Subcutaneous abdominal adipose tissue (tissue), 5 donors: Measurements from ENCODE around the gene PDYN.
A peak's percentile ranks its signal among the peaks of the same experiment; 100 is the strongest.

Experiments
- H3K27ac ChIP-seq: one replicate; pipeline ENCODE4 v1.7.0; 2013; ENCODE audit warnings: low read depth, mild to moderate bottlenecking, inconsistent platforms, low read length, moderate library complexity
- H3K27me3 ChIP-seq, 5 donors: one replicate each; pipeline ENCODE4 v1.7.0; 2013; ENCODE audit warnings: low read length in 5 of 5, inconsistent platforms in 1 of 5; ENCODE audit not compliant: control insufficient read depth in 5 of 5, insufficient read depth in 4 of 5
- H3K36me3 ChIP-seq, 5 donors: one replicate each; pipeline ENCODE4 v1.7.0; 2013; ENCODE audit warnings: low read length in 5 of 5; ENCODE audit not compliant: control insufficient read depth in 5 of 5, insufficient read depth in 5 of 5
- H3K4me1 ChIP-seq, 5 donors: one replicate each; pipeline ENCODE4 v1.7.0; 2013; ENCODE audit warnings: low read length in 5 of 5, mild to moderate bottlenecking in 3 of 5, moderate library complexity in 1 of 5; ENCODE audit not compliant: control insufficient read depth in 5 of 5, insufficient read depth in 5 of 5
- H3K4me3 ChIP-seq, 5 donors: one replicate each; pipeline ENCODE4 v1.7.0; 2013; ENCODE audit warnings: low read length in 5 of 5, low read depth in 1 of 5
- H3K9ac ChIP-seq, 5 donors: one replicate each; pipeline ENCODE4 v1.7.0; 2013; ENCODE audit warnings: low read length in 5 of 5, mild to moderate bottlenecking in 4 of 5, moderate library complexity in 3 of 5
- H3K9me3 ChIP-seq, 5 donors: one replicate each; pipeline ENCODE4 v1.7.0; 2013; ENCODE audit warnings: low read length in 5 of 5; ENCODE audit not compliant: control insufficient read depth in 5 of 5
- donor health status: healthy.
- donor health status: healthy.
- donor health status: healthy.
- donor health status: healthy.
- donor health status: healthy.

Gene PDYN

DNA sequence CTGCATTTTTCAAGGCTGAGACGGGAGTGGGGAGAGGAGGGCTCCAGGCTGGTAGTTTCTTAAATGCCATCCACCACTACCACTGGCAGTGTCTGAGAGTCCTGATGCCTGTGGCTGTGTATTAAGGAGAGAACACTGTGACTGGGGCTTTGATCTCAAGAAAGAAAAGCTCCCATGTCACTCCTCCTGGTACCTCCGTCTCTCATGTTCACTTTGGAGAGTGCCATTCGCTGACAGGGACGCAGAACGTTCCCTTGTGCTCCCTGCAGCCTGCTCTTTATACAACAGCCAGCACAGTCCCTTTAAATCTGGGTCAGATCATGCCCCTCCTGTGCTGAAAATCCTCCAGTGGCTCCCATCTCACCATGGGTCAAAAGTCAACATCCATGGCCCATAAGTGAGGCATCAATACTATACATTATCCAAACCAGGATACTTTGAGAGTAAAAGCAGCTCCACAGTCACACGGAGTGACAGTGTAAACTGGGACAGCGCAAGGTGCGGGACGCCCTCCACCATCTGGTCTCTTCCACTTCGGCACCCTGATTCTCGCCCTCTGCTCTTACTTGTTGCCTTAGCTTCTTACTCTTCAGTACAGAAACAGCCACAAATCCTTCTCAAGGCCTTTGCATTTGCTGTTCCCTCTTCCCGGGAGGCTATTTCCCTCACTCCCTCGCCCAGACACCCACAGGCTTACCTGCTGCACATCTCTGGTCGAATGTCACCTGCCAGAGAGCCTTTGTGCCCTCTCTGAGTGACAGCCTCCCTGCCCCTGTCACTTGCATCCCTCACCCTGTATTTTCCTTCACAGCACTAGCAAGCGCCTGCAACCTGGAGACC lies 20.0 kb downstream of the PDYN start:
- Histone ChIP-seq H3K27ac (no peak overlapping the region), H3K9me3 (peaks cover 0 to 3% (median 0%) of the 10 kb centered on the region in 5 donors), H3K36me3 (no peaks in the 10 kb centered on the region), H3K4me3 (no peak overlapping the region), H3K4me1 (no peaks in the 10 kb centered on the region), H3K27me3 (peaks cover 4 to 13% (median 5%) of the 10 kb centered on the region in 5 donors), H3K9ac (no peak overlapping the region)

DNA sequence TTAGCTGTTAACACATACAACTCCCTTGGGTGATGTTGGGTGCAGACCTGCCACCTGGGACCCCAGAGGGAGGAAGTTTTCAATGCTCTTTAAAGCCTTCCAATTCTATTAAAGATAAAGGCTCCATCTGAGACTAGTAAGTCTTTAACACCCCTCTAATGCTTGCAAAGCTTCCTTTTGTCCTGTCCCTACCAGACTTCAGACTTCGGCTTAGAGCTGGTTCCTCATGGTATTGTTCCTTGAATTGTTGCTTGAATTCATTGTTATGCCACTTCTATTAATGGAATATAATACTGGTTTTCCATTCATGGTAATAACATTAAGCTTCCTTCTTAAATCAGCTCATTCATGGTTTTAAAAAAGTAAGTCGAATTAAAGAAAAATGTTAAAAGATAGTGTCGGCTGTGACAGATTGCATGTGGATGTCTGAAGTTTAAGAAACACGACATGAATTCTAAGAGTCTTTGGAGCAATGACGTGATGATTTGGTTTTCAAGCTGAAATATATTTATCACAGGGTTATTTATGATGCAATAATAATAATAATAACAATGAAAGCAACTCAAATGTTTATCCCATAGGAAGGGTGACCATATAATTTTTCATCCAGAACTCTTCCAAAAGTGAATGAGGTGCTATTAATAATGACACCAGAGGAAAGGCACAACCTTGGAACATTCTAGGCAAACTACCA lies 21.8 kb downstream of the PDYN start:
- no peaks in the 10 kb centered on the region for H3K36me3 ChIP-seq
- peaks cover 0 to 2% (median 0%) of the 10 kb centered on the region in 5 donors for H3K9me3 ChIP-seq
- H3K9ac ChIP-seq, result no peak overlapping the region
- H3K27ac ChIP-seq, result no peak overlapping the region
- H3K4me3 ChIP-seq, result no peak overlapping the region
- H3K4me1 ChIP-seq, result no peaks in the 10 kb centered on the region
- peaks cover 0 to 13% (median 5%) of the 10 kb centered on the region in 5 donors for H3K27me3 ChIP-seq

DNA sequence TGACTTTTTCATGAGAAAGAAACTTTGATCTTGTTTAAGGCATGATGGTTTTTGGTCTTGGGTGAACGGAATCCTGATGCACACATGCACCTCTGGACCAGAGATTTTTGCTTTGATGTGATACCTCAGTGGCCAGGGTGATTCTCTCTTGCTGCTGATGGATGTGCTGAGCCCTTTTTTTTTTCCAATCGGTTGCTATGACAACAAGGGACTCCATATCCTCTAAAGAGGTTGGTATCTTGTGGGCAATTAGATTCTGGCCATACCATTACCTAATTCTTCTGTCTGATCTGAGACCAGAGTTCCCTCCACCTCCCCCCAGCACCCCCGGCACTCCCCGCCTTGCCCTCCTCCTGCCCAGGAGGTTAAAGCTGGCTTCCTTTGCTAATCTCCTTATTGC lies 24.9 kb downstream of the PDYN start:
- no peak overlapping the region for H3K4me3 ChIP-seq
- no peak overlapping the region for H3K27ac ChIP-seq
- no peaks in the 10 kb centered on the region for H3K36me3 ChIP-seq
- H3K27me3 ChIP-seq, result peaks cover 2 to 10% (median 5%) of the 10 kb centered on the region in 5 donors
- H3K4me1 ChIP-seq, result peaks cover 0 to 21% (median 13%) of the 10 kb centered on the region in 5 donors
- H3K9ac ChIP-seq, result no peak overlapping the region
- H3K9me3 ChIP-seq, result no peaks in the 10 kb centered on the region

DNA sequence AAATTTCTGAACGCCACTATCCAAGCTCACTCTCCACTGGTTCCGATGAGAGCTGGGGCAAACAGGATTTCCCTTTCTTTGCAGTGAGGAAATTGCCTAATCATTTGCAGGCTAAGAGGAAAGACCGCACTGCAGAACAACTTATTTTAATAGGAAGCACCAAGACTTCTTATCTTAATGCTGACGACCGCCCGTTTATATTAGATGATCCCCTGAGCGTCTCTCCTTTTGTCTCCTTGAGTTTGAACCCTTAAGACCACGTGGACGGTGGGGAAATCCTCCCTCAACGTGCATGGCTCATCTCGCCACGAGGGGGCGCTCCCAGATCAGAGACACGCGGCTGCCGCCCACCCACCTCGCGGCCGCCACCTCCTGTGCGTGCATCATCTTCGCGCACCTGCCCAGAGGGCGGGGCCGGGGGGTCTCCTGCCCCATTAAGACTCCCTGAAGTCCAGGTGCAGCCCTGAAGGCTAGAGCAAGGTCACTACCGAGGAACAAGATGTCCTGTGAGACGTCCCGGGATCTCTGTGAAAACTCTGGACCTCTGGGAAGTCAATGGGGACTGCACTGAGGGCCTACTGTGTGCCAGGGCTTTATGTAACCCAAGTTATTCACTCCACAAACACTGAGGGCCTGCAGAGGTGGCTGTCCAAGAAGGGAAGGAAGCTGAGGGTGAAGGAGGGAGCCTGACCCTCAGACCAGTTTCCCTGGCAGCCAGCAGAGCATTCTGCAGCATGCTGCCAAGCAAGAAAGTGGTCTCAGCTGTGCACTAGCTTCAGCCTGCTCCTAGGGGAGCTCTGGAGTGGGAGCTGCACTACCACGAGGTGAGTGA lies 28.1 kb downstream of the PDYN start:
- Histone ChIP-seq H3K9ac (no peak overlapping the region), H3K27me3 (peaks cover 0 to 5% (median 2%) of the 10 kb centered on the region in 5 donors), H3K36me3 (no peaks in the 10 kb centered on the region), H3K27ac (no peak overlapping the region), H3K9me3 (no peaks in the 10 kb centered on the region), H3K4me1 (peaks cover 0 to 21% (median 13%) of the 10 kb centered on the region in 5 donors), H3K4me3 (peak overlapping the region in 4 of 5 donors; percentile 44 to 57 (median 53))

DNA sequence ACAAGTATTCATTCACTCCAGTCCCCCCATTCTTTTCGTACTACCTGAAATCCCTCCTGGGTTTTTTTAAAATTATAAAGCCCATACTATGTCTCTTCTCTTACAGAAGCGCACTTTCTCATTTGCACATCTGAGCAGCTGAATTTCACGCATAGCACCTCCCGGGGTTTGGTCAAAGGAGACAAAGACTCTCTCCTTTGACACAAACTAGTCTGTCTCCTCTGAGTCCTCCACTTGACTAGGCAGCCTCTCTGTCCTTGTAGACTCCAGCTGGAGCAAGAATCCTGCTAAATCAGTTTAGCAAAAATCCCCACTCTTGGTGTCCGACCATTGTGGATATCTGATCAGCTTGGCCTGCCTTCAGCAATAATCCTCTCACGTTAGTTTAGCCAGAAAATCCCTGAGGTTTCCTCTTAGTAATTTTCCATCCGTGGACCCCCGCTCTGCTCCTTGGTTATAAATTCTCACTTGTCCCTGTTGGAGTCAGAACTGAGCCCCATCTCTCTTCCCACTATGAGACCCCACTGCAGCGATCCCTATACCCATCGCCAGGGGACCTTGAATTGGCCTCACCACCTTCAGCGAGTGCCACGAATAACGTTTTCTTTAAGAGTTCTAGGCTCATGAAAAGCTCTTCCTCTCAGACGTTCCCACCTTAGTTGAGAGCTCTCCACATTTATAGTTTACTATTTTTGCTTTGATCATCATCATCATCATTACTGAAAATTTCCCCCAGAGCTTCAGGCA lies 29.0 kb downstream of the PDYN start:
- Histone ChIP-seq H3K4me1 (peaks cover 0 to 21% (median 13%) of the 10 kb centered on the region in 5 donors), H3K36me3 (no peaks in the 10 kb centered on the region), H3K9ac (no peak overlapping the region), H3K27me3 (peaks cover 0 to 5% (median 2%) of the 10 kb centered on the region in 5 donors), H3K27ac (no peak overlapping the region), H3K4me3 (peak overlapping the region in 4 of 5 donors; percentile 44 to 57 (median 53)), H3K9me3 (no peaks in the 10 kb centered on the region)

DNA sequence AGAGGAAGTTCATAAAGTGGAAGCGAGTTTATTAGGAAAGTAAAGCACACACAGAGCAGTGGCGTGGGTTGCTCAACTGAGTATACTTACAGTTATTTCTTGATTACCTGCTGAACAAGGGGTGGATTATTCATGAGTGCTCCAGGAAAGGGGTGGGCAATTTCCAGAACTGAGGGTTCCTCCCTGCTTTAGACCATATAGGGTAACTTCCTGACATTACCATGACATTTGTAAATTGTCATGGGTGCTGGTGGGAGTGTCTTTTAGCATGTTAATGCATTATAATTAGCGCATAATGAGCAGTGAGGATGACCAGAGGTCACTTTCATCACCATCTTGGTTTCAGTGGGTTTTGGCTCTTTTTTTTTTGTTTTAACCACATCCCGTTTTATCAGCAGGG lies 29.8 kb downstream of the PDYN start:
- Histone ChIP-seq H3K27me3 (peaks cover 0 to 5% (median 2%) of the 10 kb centered on the region in 5 donors), H3K9ac (no peak overlapping the region), H3K9me3 (no peaks in the 10 kb centered on the region), H3K4me1 (peaks cover 0 to 21% (median 13%) of the 10 kb centered on the region in 5 donors), H3K4me3 (no peak overlapping the region), H3K27ac (no peak overlapping the region), H3K36me3 (no peaks in the 10 kb centered on the region)

DNA sequence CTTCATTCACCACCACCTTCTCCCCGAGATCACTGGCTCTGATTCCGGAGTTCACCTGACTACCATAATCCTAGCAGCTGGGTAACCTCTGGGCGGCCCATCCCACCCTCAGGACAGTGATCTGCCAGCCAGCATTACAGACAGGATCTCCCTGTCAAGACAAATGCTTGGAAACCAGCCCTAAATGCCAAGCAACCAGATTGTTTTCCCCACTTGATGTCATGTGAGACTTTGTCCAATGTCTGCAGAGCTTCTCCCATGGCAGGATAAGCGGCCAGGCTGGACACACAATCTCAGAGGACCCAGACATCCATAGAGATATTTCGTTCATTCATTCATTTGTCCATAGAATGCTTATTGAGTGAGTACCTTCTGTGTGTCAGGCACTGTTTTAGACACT lies 32.5 kb downstream of the PDYN start:
- peaks cover 0 to 5% (median 2%) of the 10 kb centered on the region in 5 donors for H3K27me3 ChIP-seq

DNA sequence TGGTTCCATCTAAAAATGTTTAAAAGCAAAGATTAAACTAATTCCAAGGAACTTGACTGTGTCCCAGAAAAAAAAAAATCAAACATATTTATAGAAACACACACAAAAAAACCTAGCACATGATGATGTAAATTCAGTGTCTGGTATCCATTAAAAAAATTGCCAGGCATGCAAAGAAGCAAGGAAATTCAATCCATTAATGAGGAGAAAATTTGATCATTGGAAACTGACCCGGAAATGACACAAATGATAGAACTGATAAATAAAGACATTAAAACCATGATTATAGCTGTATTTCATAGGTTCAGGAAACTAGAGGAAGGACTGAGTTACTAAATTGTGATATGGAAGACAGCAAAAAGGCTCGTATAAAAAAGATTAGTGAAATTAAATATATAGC lies 34.7 kb downstream of the PDYN start:
- H3K9me3 ChIP-seq, result no peaks in the 10 kb centered on the region
- H3K27ac ChIP-seq, result no peak overlapping the region

More for the DNA sequence above, 32.5 kb downstream of the PDYN start:
- Histone ChIP-seq H3K4me1 (peaks cover 0 to 18% (median 13%) of the 10 kb centered on the region in 5 donors), H3K27ac (no peak overlapping the region), H3K9ac (no peak overlapping the region), H3K9me3 (no peaks in the 10 kb centered on the region), H3K36me3 (no peaks in the 10 kb centered on the region), H3K4me3 (no peak overlapping the region)

DNA sequence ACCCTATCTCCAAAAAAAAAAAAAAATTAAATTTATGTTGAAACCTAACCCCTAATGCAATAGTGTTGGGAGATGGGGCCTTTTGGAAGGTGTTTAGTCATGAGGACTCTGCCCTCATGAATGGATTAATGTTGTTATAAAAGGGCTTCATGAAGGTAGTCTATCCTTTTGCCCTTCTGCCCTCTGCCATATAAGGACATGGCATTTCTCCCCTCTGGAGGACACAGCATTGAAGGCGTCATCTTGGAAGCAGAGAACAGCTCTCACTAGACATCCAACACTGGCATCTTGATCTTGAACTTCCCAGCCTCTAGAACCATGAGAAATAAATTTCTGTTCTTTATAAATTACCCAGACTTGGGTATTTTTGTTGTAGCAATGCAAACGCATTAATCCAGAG lies 35.4 kb downstream of the PDYN start:
- no peak overlapping the region for H3K27ac ChIP-seq
- no peaks in the 10 kb centered on the region for H3K9me3 ChIP-seq
- no peaks in the 10 kb centered on the region for H3K36me3 ChIP-seq
- peaks cover 0 to 5% (median 0%) of the 10 kb centered on the region in 5 donors for H3K27me3 ChIP-seq
- H3K9ac ChIP-seq, result no peak overlapping the region
- no peak overlapping the region for H3K4me3 ChIP-seq
- H3K4me1 ChIP-seq, result peaks cover 0 to 3% (median 0%) of the 10 kb centered on the region in 5 donors

More for the DNA sequence above, 34.7 kb downstream of the PDYN start:
- Histone ChIP-seq H3K4me1 (no peaks in the 10 kb centered on the region), H3K4me3 (no peak overlapping the region), H3K36me3 (no peaks in the 10 kb centered on the region), H3K27me3 (peaks cover 0 to 5% (median 2%) of the 10 kb centered on the region in 5 donors), H3K9ac (no peak overlapping the region)
